Astrocyte of the spinal cord (primary cell): ENCODE results near the gene OLA1.

Experiments
- DNase-seq: peaks from one replicate; pipeline ENCODE4 v3.0.0; 2011; ENCODE audit warnings: low read depth, low spot score
- H3K4me3 ChIP-seq: 2 replicates; pipeline ENCODE4 v1.5.1; 2011; ENCODE audit warnings: low read depth, mild to moderate bottlenecking, low read length, moderate library complexity
- CTCF ChIP-seq: IDR thresholded peaks from 2 replicates; pipeline ENCODE4 v1.5.1; 2012; ENCODE audit warnings: low read depth, mild to moderate bottlenecking, low read length, inconsistent platforms
- in situ Hi-C: cut with HindIII; loops from 2 replicates; pipeline ENCODE4 v1.10.0; 2017; ENCODE audit warnings: low sequenced_read_pairs

OLA1 gene

DNA sequence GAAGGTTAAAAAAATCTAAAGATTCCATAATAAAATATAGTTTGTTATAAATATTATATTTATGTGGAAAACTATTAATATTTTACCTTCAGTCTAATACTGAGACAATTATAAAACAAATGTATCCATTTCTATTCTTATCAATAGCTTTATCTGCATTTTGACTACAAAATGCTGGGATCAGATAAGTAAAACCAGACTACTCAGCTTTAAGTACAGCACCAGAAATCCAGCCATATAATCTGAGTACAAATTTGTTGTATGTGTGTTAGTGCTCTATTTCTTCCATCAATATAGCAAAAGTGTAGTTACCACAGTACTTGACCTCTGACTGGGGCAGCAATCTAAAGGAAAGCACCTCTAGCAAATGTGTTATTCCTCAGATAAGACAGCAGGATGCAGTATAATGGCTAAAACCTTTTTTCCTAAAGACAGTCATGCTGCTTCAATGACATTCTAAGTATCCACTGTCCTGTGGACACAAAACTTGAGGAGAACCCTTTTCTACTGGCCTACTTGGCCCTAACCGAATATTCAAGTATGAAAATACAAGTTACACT lies 68.1 kb downstream of the OLA1 start:
- TF ChIP-seq CTCF, result peak; percentile 10
- H3K4me3 ChIP-seq, result no peak overlapping the region
- DNase-seq, result no peak
- in situ Hi-C loops, result no loop called here

DNA sequence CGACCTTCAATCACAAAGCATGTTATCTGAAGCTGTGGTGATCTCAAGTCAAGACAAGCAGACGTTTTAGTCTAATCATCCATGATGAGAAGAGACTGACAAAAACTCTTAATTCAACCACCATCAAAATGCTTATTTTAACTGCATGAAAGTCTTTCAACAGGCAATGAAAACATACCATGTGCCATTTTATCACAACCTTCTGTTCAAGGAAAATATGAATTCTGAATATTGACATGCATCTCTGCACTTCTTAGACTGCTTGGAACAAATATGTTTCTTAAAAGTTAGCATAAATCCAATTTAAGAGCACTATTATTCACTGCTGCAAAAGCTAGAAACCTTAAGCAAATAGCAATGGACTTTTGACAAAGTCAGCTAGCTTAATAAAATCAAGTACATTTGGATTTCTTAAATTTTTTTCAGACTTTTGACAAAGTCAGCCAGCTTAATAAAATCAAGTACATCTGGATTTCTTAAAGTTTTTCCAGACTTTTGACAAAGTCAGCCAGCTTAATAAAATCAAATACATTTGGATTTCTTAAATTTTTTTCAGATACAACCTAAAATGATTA lies 70.9 kb downstream of the OLA1 start:
- H3K4me3 ChIP-seq, result no peak overlapping the region
- in situ Hi-C loops, result no loop called here
- no peak for TF ChIP-seq CTCF
- no peak for DNase-seq

DNA sequence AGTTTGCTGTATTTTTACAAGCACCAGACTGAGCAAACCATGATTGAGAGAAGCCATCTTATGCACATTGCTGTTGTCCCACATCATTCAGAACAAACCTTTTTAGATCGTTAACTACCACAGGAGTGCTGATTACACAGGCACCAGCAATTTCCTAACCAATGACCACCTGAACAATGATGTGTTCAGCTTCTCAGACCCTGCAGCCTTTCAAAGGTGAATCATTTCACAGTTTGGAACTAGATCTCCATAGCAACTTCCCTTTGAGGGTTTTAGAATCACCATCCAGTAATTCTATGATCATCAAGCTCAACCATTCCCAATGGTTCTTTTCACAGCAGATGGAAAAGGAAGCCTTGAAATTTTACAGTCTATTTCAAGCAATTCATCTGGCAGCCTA lies 71.4 kb downstream of the OLA1 start:
- TF ChIP-seq CTCF, result no peak
- no peak overlapping the region for H3K4me3 ChIP-seq
- in situ Hi-C loops, result no loop called here
- DNase-seq, result peak; percentile 80

GRCh38 chr2:174174741-174175140 lies 73.6 kb downstream of the OLA1 start:
- no peak overlapping the region for H3K4me3 ChIP-seq
- DNase-seq, result no peak
- TF ChIP-seq CTCF, result no peak
- in situ Hi-C loops, result no loop called here

DNA sequence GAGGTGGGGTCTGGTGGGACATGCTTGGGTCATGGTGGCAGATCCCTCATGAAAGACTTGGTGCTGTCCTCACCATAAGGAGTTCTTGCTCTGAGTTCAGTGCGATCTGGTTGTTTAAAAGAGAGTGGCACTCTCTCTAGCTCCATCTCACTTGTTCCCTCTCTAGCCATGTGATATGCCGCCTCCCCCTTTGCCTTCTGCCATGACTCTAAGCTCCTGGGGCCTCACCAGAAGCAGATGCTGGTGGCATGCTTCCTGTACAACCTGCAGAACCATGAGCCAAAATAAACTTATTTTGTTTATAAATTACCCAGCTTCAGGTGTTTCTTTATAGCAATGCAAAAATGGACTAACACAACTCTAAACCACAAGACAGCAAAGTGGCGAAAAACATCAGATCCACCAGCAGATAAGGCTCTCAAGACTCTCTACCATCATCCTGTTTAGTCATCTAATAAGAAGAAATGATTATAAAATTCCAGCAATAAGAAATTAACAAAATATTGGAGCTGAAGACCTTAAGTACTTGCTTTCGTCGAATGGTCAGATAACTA lies 75.5 kb downstream of the OLA1 start:
- in situ Hi-C loops, result no loop called here
- no peak for DNase-seq
- no peak overlapping the region for H3K4me3 ChIP-seq
- no peak for TF ChIP-seq CTCF

- no peak for TF ChIP-seq CTCF
- in situ Hi-C loops, result no loop called here
- no peak overlapping the region for H3K4me3 ChIP-seq
- no peak for DNase-seq
These were observed 76.5 kb downstream of the OLA1 start for GRCh38 chr2:174171686-174172445.
